Lung (tissue), 12 donors: Measurements from ENCODE around the gene RSU1. TPM values are rescaled to one million over a fixed set of nuclear protein-coding genes. Genes with fewer than 3 reads are reported as not detected.

Experiments
- ATAC-seq: fragments of 200-7000 bp; cut with Tn5 transposase; one replicate; pipeline ENCODE4 v1.9.1; 2020; ENCODE audit warnings: moderate number of reproducible peaks; ENCODE audit not compliant: insufficient read depth, low FRiP score
- DNase-seq, 3 donors: peaks; one replicate each; pipeline ENCODE4 v3.0.0-alpha.2; 2013 to 2017
- H3K27ac ChIP-seq, 2 donors: one replicate each; pipeline ENCODE4 v1.5.1; 2013; ENCODE audit warnings: mild to moderate bottlenecking in 2 of 2, moderate library complexity in 2 of 2, control low read depth in 1 of 2, inconsistent platforms in 1 of 2, low read depth in 1 of 2, low read length in 1 of 2
- H3K27me3 ChIP-seq, 3 donors: one replicate each; pipeline ENCODE4 v1.5.1; 2013; ENCODE audit warnings: low read length in 2 of 3; ENCODE audit not compliant: control insufficient read depth in 3 of 3, insufficient read depth in 3 of 3
- H3K36me3 ChIP-seq, 4 donors: one replicate each; pipeline ENCODE4 v1.5.1; 2013; ENCODE audit warnings: low read length in 4 of 4, mild to moderate bottlenecking in 1 of 4, moderate library complexity in 1 of 4; ENCODE audit not compliant: control insufficient read depth in 4 of 4, insufficient read depth in 4 of 4
- H3K4me1 ChIP-seq, 5 donors: one replicate each; pipeline ENCODE4 v1.5.1; 2013; ENCODE audit warnings: low read length in 5 of 5, mild to moderate bottlenecking in 2 of 5, moderate library complexity in 1 of 5; ENCODE audit not compliant: control insufficient read depth in 5 of 5, insufficient read depth in 5 of 5
- H3K4me3 ChIP-seq: one replicate; pipeline ENCODE4 v1.5.1; 2013; ENCODE audit warnings: mild to moderate bottlenecking, control low read depth, moderate library complexity
- H3K9ac ChIP-seq, 2 donors: one replicate each; pipeline ENCODE4 v1.5.1; 2013; ENCODE audit warnings: low read length in 2 of 2, control low read depth in 1 of 2; ENCODE audit not compliant: insufficient read depth in 1 of 2
- H3K9me3 ChIP-seq, 4 donors: one replicate each; pipeline ENCODE4 v1.5.1; 2013; ENCODE audit warnings: low read length in 3 of 4, mild to moderate bottlenecking in 1 of 4, moderate library complexity in 1 of 4; ENCODE audit not compliant: control insufficient read depth in 4 of 4, insufficient read depth in 3 of 4
- CTCF ChIP-seq: IDR thresholded peaks from 2 replicates; pipeline ENCODE4 v1.5.1; 2012; ENCODE audit warnings: mild to moderate bottlenecking; ENCODE audit errors: control extremely low read depth, extremely low read depth
- WGBS, 2 donors: extraction: QIAGEN DNeasy Blood & Tissue Kit; methylation state at CpG; one replicate each; pipeline ENCODE4 v1.1.7; 2013; 5-methylcytosine and 5-hydroxymethylcytosine counted together
- polyA plus RNA-seq, 2 donors: library from polyadenylated mRNA; stranded (reverse); fragments of 200-250 nt; gene quantifications; one replicate each; pipeline ENCODE4 v1.2.1, GENCODE V29; 2013
- total RNA-seq, 2 donors: library from RNA; depleted of rRNA in 1 of 2; stranded (reverse); fragments of >200 nt in 1 of 2; gene quantifications; one replicate each; pipeline ENCODE4 v1.2.1, GENCODE V29; 2014 to 2021
- donor health status: control.
- donor health status: control.
- donor health status: Bipolar disorder and iron deficiency.
- donor health status: healthy.
- donor health status: DM: yes; HTN: yes; CAD: no.

The RSU1 gene
- total and polyA plus RNA-seq, 4 donors, result 36.0 to 81.5 (median 57.9) TPM

- 94 to 95% methylated on average over 8 of the region's 8 CpGs for WGBS, 2 donors
- H3K27me3 ChIP-seq, result no peaks in the 10 kb centered on the region
- ATAC-seq (no peak), DNase-seq (no peak)
- no peak for TF ChIP-seq CTCF
- no peak overlapping the region for H3K9ac ChIP-seq
- H3K4me3 ChIP-seq, result no peak overlapping the region
- H3K27ac ChIP-seq, result no peak overlapping the region
- H3K36me3 ChIP-seq, result peaks cover 0 to 2% (median 0%) of the 10 kb centered on the region in 4 donors
- H3K9me3 ChIP-seq, result peaks cover 0 to 2% (median 0%) of the 10 kb centered on the region in 4 donors
- H3K4me1 ChIP-seq, result peaks cover 0 to 9% (median 0%) of the 10 kb centered on the region in 5 donors
Observed at GRCh38 chr10:16609211-16609610, 208.0 kb downstream of the RSU1 start.

- Histone ChIP-seq H3K27me3 (no peaks in the 10 kb centered on the region), H3K9me3 (peaks cover 0 to 2% (median 0%) of the 10 kb centered on the region in 4 donors), H3K36me3 (peaks cover 0 to 2% (median 0%) of the 10 kb centered on the region in 4 donors), H3K27ac (no peak overlapping the region), H3K4me3 (no peak overlapping the region), H3K4me1 (peaks cover 0 to 9% (median 0%) of the 10 kb centered on the region in 5 donors), H3K9ac (no peak overlapping the region)
- DNase-seq (no peak), ATAC-seq (no peak)
- 95 to 96% methylated on average over 8 of the region's 8 CpGs for WGBS, 2 donors
- TF ChIP-seq CTCF, result no peak
Observed at GRCh38 chr10:16606923-16607322, 210.3 kb downstream of the RSU1 start.

- no peak for TF ChIP-seq CTCF
- H3K9ac ChIP-seq, result no peak overlapping the region
- H3K4me1 ChIP-seq, result peaks cover 0 to 8% (median 0%) of the 10 kb centered on the region in 5 donors
- 75 to 83% methylated on average over 6 of the region's 6 CpGs for WGBS, 2 donors
- peaks cover 0 to 2% (median 0%) of the 10 kb centered on the region in 4 donors for H3K9me3 ChIP-seq
- no peaks in the 10 kb centered on the region for H3K27me3 ChIP-seq
- no peak overlapping the region for H3K4me3 ChIP-seq
- ATAC-seq (no peak), DNase-seq (no peak)
- H3K27ac ChIP-seq, result no peak overlapping the region
- peaks cover 0 to 6% (median 0%) of the 10 kb centered on the region in 4 donors for H3K36me3 ChIP-seq
Observed at GRCh38 chr10:16606421-16606820, 210.8 kb downstream of the RSU1 start.

GRCh38 chr10:16603308-16603707, 213.9 kb downstream of the RSU1 start:
- peaks cover 0 to 11% (median 0%) of the 10 kb centered on the region in 4 donors for H3K36me3 ChIP-seq
- no peak for TF ChIP-seq CTCF

More at GRCh38 chr10:16603308-16603707, 213.9 kb downstream of the RSU1 start:
- Histone ChIP-seq H3K4me1 (no peaks in the 10 kb centered on the region), H3K27ac (no peak overlapping the region), H3K9me3 (peaks cover 0 to 2% (median 0%) of the 10 kb centered on the region in 4 donors), H3K27me3 (no peaks in the 10 kb centered on the region), H3K9ac (no peak overlapping the region), H3K4me3 (no peak overlapping the region)
- DNase-seq (no peak), ATAC-seq (no peak)
- 92 to 93% methylated on average over 2 of the region's 2 CpGs for WGBS, 2 donors
